NCI-H460 (cell line): ENCODE results near the gene AMPD2. TPM values are rescaled to one million over a fixed set of nuclear protein-coding genes. Genes with fewer than 3 reads are reported as not detected.

Source experiments
- DNase-seq: peaks from one replicate; pipeline ENCODE4 v3.0.0-alpha.2; 2016; ENCODE audit warnings: low read depth; ENCODE audit errors: extremely low read depth
- total RNA-seq: library from RNA; depleted of rRNA; stranded (reverse); fragments of >200 nt; shearing (Covaris generic); gene quantifications from 2 replicates; pipeline ENCODE4 v1.2.3, GENCODE V29; 2014

Gene AMPD2
- total RNA-seq, 1 experiment from 2014 or later = 33.3 TPM

DNA sequence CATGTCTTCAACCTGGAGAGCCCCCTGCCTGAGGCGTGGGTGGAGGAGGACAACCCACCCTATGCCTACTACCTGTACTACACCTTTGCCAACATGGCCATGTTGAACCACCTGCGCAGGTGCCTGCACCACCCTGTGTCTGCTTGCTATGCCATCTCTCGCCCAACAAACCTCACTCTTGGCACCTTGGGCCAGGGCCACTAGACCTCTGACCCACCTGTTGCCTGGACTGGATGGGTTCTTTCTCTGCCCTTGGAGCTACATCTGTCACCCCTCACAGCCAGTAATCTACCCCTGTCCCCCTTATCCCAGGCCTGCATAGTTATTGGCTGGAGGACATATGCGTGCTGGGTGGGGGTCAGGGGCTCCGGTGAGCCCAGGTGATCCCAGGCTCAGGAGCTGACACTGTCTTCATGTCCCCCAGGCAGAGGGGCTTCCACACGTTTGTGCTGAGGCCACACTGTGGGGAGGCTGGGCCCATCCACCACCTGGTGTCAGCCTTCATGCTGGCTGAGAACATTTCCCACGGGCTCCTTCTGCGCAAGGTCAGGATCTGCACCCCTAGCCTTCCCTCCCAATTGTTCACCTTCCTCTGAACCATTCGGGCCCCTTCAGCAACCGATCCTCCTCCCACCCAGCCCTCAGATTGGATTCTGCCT is 9.9 kb downstream of the AMPD2 start:
- DNase-seq = no peak

DNA sequence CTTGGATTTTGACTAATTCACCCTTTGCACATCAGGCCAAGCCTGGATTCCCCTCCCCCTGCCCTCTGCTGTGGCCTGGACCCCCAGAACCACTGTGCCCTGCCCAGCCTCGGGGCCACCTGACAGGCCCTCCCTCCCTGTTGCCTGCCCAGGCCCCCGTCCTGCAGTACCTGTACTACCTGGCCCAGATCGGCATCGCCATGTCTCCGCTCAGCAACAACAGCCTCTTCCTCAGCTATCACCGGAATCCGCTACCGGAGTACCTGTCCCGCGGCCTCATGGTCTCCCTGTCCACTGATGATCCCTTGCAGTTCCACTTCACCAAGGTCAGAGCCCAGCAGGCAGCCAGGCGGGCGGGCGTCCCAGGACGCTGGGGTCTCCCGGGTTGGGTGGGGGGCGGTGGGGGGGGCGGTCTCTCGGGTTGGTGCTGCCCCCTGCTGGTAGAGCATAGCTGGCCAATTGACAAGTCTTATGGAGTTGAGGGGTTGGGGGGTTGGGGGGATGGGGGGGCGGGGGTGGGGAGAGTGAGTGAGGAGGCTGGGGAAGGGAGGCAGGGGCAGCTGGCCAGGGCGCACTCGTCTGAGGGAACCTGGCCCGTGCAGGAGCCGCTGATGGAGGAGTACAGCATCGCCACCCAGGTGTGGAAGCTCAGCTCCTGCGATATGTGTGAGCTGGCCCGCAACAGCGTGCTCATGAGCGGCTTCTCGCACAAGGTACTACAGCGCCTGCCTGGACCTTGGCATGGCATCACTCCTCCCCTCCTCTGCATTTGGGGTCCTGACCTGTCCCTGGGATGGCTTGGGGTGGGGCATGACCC is 10.7 kb downstream of the AMPD2 start:
- DNase-seq = no peak

DNA sequence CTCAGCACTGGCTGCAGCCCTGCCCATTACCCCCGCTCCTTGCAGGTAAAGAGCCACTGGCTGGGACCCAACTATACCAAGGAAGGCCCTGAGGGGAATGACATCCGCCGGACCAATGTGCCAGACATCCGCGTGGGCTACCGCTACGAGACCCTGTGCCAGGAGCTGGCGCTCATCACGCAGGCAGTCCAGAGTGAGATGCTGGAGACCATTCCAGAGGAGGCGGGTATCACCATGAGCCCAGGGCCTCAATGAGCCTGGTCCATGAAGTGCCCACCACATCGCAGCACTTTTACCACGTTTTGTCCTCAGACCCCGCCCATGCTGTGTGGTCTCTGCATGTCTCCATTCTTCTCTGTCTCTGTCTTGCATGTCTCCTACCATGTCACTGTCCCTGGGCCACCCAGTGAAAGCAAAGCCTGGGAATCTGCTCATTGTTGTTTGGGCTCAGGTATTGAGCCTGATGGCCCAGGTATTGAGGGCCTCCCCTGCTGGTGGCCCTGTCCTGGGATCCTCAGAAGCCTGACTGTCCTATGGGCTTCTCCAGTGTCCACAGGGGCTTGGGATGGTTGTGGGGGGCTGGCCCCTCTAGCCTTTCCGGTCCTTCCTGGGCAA is 11.4 kb downstream of the AMPD2 start:
- no peak for DNase-seq

- no peak for DNase-seq
These were observed 12.2 kb downstream of the AMPD2 start for GRCh38 chr1:109631513-109632505.

- DNase-seq = no peak
These were observed 13.2 kb downstream of the AMPD2 start for GRCh38 chr1:109632671-109633346.

DNA sequence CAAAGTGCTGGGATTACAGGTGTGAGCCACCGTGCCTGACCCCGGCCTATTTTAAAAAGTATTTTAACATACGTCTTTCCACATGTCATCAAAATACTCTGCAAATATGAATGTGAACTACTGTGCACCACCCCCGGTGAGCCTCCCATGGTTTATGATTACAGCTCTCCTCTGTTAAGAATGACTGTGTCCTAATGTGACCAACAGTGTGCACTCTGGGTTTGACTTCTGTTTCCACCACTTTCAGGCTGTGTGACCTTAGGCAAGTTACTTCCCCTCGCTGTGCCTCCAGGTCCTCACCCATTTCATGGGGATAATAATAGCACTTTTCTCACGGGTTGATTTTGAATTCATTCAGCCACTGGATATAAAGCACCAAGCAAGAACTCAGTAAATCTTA is 14.7 kb downstream of the AMPD2 start:
- no peak for DNase-seq

DNA sequence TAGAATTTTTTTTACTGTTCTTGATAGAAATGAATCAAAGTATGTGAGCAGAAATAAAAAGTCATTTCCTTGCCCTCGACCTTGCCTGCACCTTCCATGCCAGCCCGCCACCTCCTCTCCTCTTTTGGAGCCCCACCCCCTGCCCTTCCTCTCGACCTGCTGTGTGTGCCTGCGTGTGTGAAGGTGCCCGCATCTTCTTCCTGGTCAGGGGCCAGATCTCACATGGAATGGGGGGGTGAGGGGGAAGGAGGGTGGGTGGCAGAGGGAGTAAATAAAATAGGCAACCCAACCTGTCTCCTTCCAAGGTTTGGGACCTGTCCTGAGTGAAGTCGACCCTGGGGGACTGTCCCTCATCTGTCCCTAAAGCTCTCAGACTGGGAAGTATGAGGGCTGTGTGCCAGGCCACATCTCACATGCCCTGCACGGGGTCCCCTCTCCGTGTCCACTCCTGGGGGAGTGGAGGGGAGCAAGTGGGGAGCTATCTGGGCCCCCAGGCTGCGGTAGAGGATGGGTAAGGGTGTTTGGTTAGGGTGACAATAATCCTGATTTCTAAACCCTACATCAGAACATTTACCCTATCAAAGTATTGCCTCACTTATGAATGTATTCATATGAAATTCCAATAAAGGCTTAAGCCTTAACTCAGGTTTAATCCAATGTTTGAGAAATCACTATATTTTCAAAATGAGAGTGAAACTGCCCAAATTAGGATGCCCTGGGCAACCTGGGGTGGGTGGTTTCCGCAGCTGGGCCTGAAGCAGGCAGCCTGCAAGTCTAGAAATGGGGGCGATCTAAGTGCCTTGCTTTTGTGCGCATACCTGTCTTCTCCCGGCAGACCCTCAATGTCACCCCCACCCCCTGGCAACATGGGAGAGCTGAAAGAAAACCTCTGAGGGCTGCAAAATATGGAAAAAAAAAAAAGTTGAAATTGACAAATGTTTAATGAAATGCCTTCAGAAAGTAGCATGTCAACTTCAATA is 15.4 kb downstream of the AMPD2 start:
- DNase-seq = no peak

- DNase-seq = no peak
These were observed 16.2 kb downstream of the AMPD2 start for GRCh38 chr1:109635862-109636200.

- peak; percentile 48 for DNase-seq
These were observed 16.7 kb downstream of the AMPD2 start for GRCh38 chr1:109636201-109636952.

DNA sequence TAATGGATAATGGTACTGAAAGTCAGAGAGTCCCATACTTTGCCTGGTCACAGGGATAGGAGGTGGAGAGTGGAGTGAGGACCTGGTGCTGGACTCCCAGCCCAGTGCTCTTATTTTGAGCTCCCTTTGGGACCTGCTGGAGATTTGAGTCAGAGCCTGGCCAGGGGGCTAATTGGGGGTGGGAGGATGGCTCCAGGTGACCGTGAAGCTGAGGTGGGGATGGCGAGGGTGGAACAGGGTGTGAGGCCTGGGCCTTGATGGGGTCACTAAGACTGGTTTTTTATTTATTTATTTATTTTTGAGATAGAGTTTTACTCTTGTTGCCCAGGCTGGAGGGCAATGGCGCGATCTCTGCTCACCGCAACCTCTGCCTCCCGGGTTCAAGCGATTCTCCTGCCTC is 17.8 kb downstream of the AMPD2 start:
- DNase-seq = no peak

DNA sequence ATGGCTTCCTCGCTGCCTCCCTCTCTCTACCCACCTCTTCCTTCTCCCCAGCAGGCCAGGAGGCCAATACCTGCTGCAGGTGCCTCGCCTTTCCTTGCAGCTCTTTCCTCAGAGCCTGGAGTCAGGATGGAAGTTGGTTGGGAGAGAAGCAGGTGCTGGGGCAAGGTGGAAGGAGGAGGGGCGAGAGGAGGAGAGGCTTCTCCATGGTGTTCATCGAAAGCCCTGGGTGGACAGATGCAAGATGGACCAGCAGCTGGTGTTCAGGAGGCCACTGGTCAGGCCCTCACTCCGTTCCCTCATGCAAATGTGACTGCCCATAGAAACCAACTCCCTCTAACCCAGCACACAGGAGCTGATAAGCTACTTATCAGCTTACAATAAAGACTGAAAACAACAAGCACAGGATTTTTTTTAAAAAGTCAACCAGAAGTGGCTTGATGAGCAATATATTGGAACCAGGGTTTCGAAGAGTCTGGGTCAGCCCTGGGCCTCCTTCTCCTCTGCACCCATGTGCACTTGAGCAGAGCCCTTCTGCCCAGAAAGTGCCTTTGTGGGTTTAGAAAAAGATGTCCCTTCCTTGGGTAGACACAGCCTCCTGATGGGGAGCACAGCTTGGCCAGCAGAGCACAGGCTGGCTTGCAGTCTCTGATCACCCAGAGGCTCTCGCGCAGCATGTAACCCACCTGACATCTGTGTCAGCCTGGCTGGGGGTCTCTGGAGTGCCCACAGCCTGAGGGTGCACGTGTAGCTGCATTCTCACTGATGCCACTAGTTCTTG is 19.6 kb downstream of the AMPD2 start:
- no peak for DNase-seq

- no peak for DNase-seq
These were observed 20.2 kb downstream of the AMPD2 start for GRCh38 chr1:109639841-109640184.

- DNase-seq = peak; percentile 61
These were observed 20.7 kb downstream of the AMPD2 start for GRCh38 chr1:109640285-109640865.

GRCh38 chr1:109641078-109641740 is 21.6 kb downstream of the AMPD2 start:
- DNase-seq = no peak

DNA sequence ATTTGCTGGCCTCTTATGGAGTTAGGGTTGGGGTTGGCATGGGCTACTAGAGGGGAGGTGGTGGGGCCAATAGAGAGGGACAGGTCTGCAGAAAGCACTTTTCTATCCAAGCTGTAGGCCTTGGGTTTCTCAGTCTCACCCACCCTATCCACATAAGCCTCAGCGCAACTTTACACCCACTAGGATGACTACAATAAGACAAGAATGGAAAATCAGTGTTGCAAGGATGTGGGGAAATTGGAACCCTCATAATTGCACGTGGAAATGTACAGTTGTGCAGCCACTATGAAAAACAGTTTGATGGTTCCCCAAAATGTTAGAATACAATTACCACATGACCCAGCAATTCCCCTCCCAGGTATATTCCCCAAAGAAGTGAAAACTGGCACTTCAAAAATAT is 22.2 kb downstream of the AMPD2 start:
- no peak for DNase-seq

DNA sequence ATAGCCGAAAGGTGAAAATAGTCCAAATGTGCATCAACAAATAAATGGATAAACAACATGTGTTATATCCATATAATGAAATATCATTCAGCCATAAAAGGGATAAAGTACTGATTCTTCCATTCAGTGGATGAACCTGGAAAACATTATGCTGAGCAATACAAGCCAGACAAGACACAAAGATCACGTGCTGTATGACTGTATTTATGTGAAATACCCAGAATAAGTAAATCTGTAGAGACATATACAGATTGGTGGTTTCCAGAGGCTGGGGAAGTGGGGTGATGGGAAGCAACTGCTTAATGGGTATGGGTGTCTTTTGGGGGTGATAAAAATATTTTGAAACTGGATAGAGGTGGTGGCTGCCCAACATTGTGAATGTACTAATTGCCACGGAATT is 23.0 kb downstream of the AMPD2 start:
- DNase-seq = no peak
